HepG2 (cell line): ENCODE measurements around the gene TECTA. TPM values are rescaled to one million over a fixed set of nuclear protein-coding genes. Genes with fewer than 3 reads are reported as not detected.

Source experiments
- ATAC-seq: fragments of 200-7000 bp; cut with Tn5 transposase; 3 replicates; pipeline ENCODE4 v1.9.1; 2020; ENCODE audit warnings: mild to moderate bottlenecking, moderate library complexity
- BruUV-seq: library from RNA; stranded (reverse); fragments of 400-500 nt; replicated peaks from 2 replicates; lab custom pipeline; 2021; lab: Mats Ljungman, UMichigan
- CTCF ChIA-PET: fragments of 300-600 bp; formaldehyde crosslinking; extraction: SDS; loops from one replicate; lab custom pipeline; 2021; ENCODE audit warnings: low total read pairs, inconsistent platforms, low intra/inter-chr PET ratio; lab: Yijun Ruan, JAX
- POLR2A ChIA-PET: fragments of 350-600 bp; sonication (Branson Sonifier 250); formaldehyde crosslinking; loops from one replicate; lab custom pipeline; 2020; ENCODE audit warnings: antibody characterized with exemption, inconsistent platforms; lab: Yijun Ruan, JAX
- DNase-seq: peaks from one replicate; pipeline ENCODE4 v3.0.0-alpha.2; 2015; ENCODE audit warnings: low spot score
- FAIRE-seq: peaks from 3 replicates; lab custom pipeline; 2011; peaks lifted over from hg19 to GRCh38; lab: Jason Lieb, UNC
- H2AFZ ChIP-seq: one replicate; pipeline ENCODE4 v1.6.1; 2011; ENCODE audit warnings: low read length, inconsistent platforms
- H3K27ac ChIP-seq: fragments of 300-600 bp; 3 replicates; pipeline ENCODE4 v1.8.0; 2011; ENCODE audit warnings: mixed run types, mild to moderate bottlenecking, mixed read lengths, low read length, inconsistent platforms; ENCODE audit not compliant: insufficient read depth; ENCODE audit errors: extremely low read length
- H3K27me3 ChIP-seq, 2 experiments: fragments of 200-600 bp in 1 of 2; 2 replicates in 1 of 2; 3 replicates in 1 of 2; pipeline versions ENCODE4 v1.6.0 to v1.8.0; 2011; ENCODE audit warnings: low read length in 2 of 2, mild to moderate bottlenecking in 2 of 2, moderate library complexity in 2 of 2, inconsistent platforms in 1 of 2; ENCODE audit not compliant: insufficient read depth in 2 of 2, control insufficient read depth in 1 of 2
- H3K36me3 ChIP-seq, 2 experiments: fragments of 200-600 bp in 1 of 2; replicated peaks in 1 of 2; 2 replicates in 1 of 2; 3 replicates in 1 of 2; pipeline versions ENCODE4 v1.5.1 to v1.8.0; 2011; ENCODE audit warnings: low read length in 2 of 2, inconsistent platforms in 1 of 2; ENCODE audit not compliant: insufficient read depth in 2 of 2, control insufficient read depth in 1 of 2
- H3K4me1 ChIP-seq: 2 replicates; pipeline ENCODE4 v1.5.1; 2012; ENCODE audit warnings: low read length, inconsistent platforms; ENCODE audit not compliant: insufficient read depth
- H3K4me2 ChIP-seq: 2 replicates; pipeline ENCODE4 v1.6.0; 2011; ENCODE audit warnings: low read depth, low read length, inconsistent platforms
- H3K4me3 ChIP-seq, 3 experiments: fragments of 200-600 bp in 1 of 3; sonication (generic), shearing (Covaris generic) in 1 of 3; replicated peaks in 1 of 3; 2 replicates each; pipeline ENCODE4 v1.5.1; 2011 to 2016; ENCODE audit warnings: low read length in 3 of 3, inconsistent platforms in 2 of 3, low read depth in 2 of 3, mild to moderate bottlenecking in 2 of 3, control low read depth in 1 of 3, mixed read lengths in 1 of 3; ENCODE audit not compliant: insufficient read depth in 1 of 3
- H3K79me2 ChIP-seq: one replicate; pipeline ENCODE4 v1.6.1; 2011; ENCODE audit warnings: low read length, inconsistent platforms; ENCODE audit not compliant: insufficient read depth
- H3K9ac ChIP-seq: 2 replicates; pipeline ENCODE4 v1.6.0; 2011; ENCODE audit warnings: mild to moderate bottlenecking, low read depth, low read length, inconsistent platforms; ENCODE audit not compliant: insufficient read depth
- H3K9me3 ChIP-seq: 2 replicates; pipeline ENCODE4 v1.5.1; 2012; ENCODE audit warnings: mild to moderate bottlenecking, low read length
- H4K20me1 ChIP-seq: 2 replicates; pipeline ENCODE4 v1.6.0; 2011; ENCODE audit warnings: inconsistent platforms, mild to moderate bottlenecking, low read length, moderate library complexity; ENCODE audit not compliant: insufficient read depth
- DMAP1 ChIP-seq: IDR thresholded peaks from 2 replicates; pipeline ENCODE4 v1.6.1; 2016
- SNAPC2 ChIP-seq: sonication (generic); formaldehyde crosslinking; IDR thresholded peaks from 2 replicates; pipeline ENCODE4 v1.8.1; 2022; ENCODE audit warnings: mild to moderate bottlenecking, missing genetic modification reagents
- SNAPC4 ChIP-seq: sonication (generic); formaldehyde crosslinking; IDR thresholded peaks from 2 replicates; pipeline ENCODE4 v1.4.0; 2020; ENCODE audit warnings: mild to moderate bottlenecking, missing genetic modification reagents
- ZNF746 ChIP-seq: sonication (generic); formaldehyde crosslinking; IDR thresholded peaks from 2 replicates; pipeline ENCODE4 v1.8.0; 2022; ENCODE audit warnings: mild to moderate bottlenecking, missing genetic modification reagents
- WGBS: methylation state at CpG from one replicate; pipeline ENCODE4 v1.1.6; 2017; ENCODE audit warnings: low lambda C conversion rate; 5-methylcytosine and 5-hydroxymethylcytosine counted together
- in situ Hi-C: cut with HindIII; loops from 2 replicates; pipeline ENCODE4 v1.10.0; 2017; ENCODE audit warnings: low pct_unique_long_range_greater_than_20kb; ENCODE audit not compliant: extremely low pct_ligation_motif_present
- intact Hi-C: fragments of 100-400 bp; cut with micrococcal nuclease; formaldehyde crosslinking; loops from one replicate; pipeline ENCODE4 v1.10.0; 2022; ENCODE audit not compliant: unreplicated experiment
- polyA plus RNA-seq, 8 experiments: library from polyadenylated mRNA; depleted of rRNA in 3 of 8; stranded (reverse) in 7 of 8; unstranded in 1 of 8; fragments of >200 nt; fragmentation: Illumina TruSeq in 4 of 8; extraction: Trizol in 4 of 8; gene quantifications; 2 replicates each; pipeline versions ENCODE4 v1.2.1 to v1.2.3, GENCODE V29; 2011 to 2016; ENCODE audit warnings: low read depth in 4 of 8, missing spikeins in 1 of 8, mixed read lengths in 1 of 8; ENCODE audit not compliant: insufficient read depth in 1 of 8
- total RNA-seq, 5 experiments: library from RNA; depleted of rRNA; stranded (reverse); fragments of >200 nt; fragmentation: Illumina TruSeq; extraction: Trizol; gene quantifications; 2 replicates each; pipeline ENCODE4 v1.2.3, GENCODE V29; 2016; ENCODE audit warnings: low read depth in 1 of 5

The TECTA gene
- total and polyA plus RNA-seq, 2 of the 13 experiments (the other 11 are each of a cell fraction or from before 2014, with no cell fraction given), result 0.04 to 0.17 TPM

- Histone ChIP-seq H3K27ac (no peak overlapping the region), H3K4me2 (no peak overlapping the region), H3K36me3 (no peaks in the 10 kb centered on the region), H3K27me3 (no peaks in the 10 kb centered on the region), H3K9me3 (no peaks in the 10 kb centered on the region), H3K4me3 (no peak overlapping the region), H3K79me2 (no peaks in the 10 kb centered on the region), H3K4me1 (peaks cover 17% of the 10 kb centered on the region), H2AFZ (no peak overlapping the region), H3K9ac (no peak overlapping the region), H4K20me1 (no peaks in the 10 kb centered on the region)
- DNase-seq (no peak), ATAC-seq (no peak), FAIRE-seq (no peak)
- 0% methylated on average over 1 of the region's 1 CpG for WGBS
- in situ Hi-C loops, result no loop called here
- intact Hi-C loops, result no loop called here
- ChIA-PET POLR2A (no interaction called here), CTCF (no interaction called here)
- no TSS peak for BruUV-seq
- TF ChIP-seq DMAP1 (CRISPR knock-in tag) (no peak), ZNF746 (CRISPR knock-in tag) (no peak), SNAPC4 (CRISPR knock-in tag) (peak; percentile 97), SNAPC2 (CRISPR knock-in tag) (0 out of 2 replicates have a peak, but pooled peaks have one; percentile 85)
Measured at GRCh38 chr11:121226415-121227263, 125.6 kb downstream of the TECTA start.
